Spinal cord (tissue), 10 donors: Measurements from ENCODE around the gene TRPM6. TPM values are rescaled to one million over a fixed set of nuclear protein-coding genes. Genes with fewer than 3 reads are reported as not detected.
"Not testable (repeated sequence)": the region's sequence is repeated elsewhere in the genome, so short reads cannot be mapped to it uniquely, and the experiment has no call there.

ENCODE experiments used
- DNase-seq, 6 donors: peaks; one replicate each; pipeline versions ENCODE4 v3.0.0 to v3.0.0-alpha.2; 2013 to 2015; ENCODE audit warnings: low spot score in 6 of 6, low read depth in 4 of 6
- H3K27ac ChIP-seq: one replicate; pipeline ENCODE4 v1.5.1; 2013; ENCODE audit warnings: low read depth, low read length, control low read depth
- H3K27me3 ChIP-seq: one replicate; pipeline ENCODE4 v1.6.1; 2013; ENCODE audit warnings: low read length; ENCODE audit not compliant: control insufficient read depth, insufficient read depth
- H3K36me3 ChIP-seq: one replicate; pipeline ENCODE4 v1.6.1; 2013; ENCODE audit warnings: low read length; ENCODE audit not compliant: control insufficient read depth, insufficient read depth
- H3K4me1 ChIP-seq: one replicate; pipeline ENCODE4 v1.6.1; 2013; ENCODE audit warnings: low read length; ENCODE audit not compliant: control insufficient read depth, insufficient read depth
- H3K4me3 ChIP-seq: one replicate; pipeline ENCODE4 v1.5.1; 2013; ENCODE audit warnings: low read depth, low read length, control low read depth
- H3K9me3 ChIP-seq: one replicate; pipeline ENCODE4 v1.6.1; 2013; ENCODE audit warnings: low read length; ENCODE audit not compliant: control insufficient read depth, insufficient read depth
- WGBS: methylation state at CpG from one replicate; pipeline ENCODE4 v1.1.5; 2013; ENCODE audit warnings: missing lambda C conversion rate; ENCODE audit not compliant: insufficient coverage; 5-methylcytosine and 5-hydroxymethylcytosine counted together
- long read RNA-seq, 4 donors: transcript quantifications; one replicate each; lab custom pipeline, GENCODE V29; 2026
- polyA plus RNA-seq, 2 donors: library from polyadenylated mRNA; unstranded; fragments of 120-200 nt; gene quantifications; one replicate each; pipeline ENCODE4 v1.2.1, GENCODE V29; 2013; ENCODE audit not compliant: insufficient read length in 2 of 2
- total RNA-seq, 2 donors: library from RNA; depleted of rRNA in 1 of 2; stranded (reverse); fragments of 120-200 nt in 1 of 2; fragments of >200 nt in 1 of 2; gene quantifications; one replicate each; pipeline versions ENCODE4 v1.2.3 to v1.2.4, GENCODE V29; 2013 to 2014
- donor health status: healthy.

TRPM6 gene
- total RNA-seq = 1 to 10 TPM; 1.9 to 2.2 TPM
- polyA plus RNA-seq = 1 to 10 TPM in 1 of 2 donors, under 1 TPM in 1; 0.76 to 1.0 TPM
- long read RNA-seq, donor 1 = 0 reads
- long read RNA-seq, donor 2 = 0 reads
- long read RNA-seq, donor 3 = 0 reads
- long read RNA-seq, donor 4 = 0 reads

- Histone ChIP-seq H3K9me3 (peaks cover 4% of the 10 kb centered on the region), H3K4me1 (peaks cover 5% of the 10 kb centered on the region), H3K27me3 (no peaks in the 10 kb centered on the region), H3K4me3 (peak within 1 kb of the TSS; percentile 53), H3K36me3 (no peaks in the 10 kb centered on the region), H3K27ac (no peak within 1 kb of the TSS)
- 2% methylated on average over 60 of the region's 64 CpGs for WGBS
- peak in 4 of 6 donors; percentile 21 to 86 (median 56) for DNase-seq
Observed at GRCh38 chr9:74887041-74887980, at the start of gene TRPM6. TSS of gene TRPM6 (minus strand) at chr9:74887921. CDS start at chr9:74887856, 65 bp downstream.

- 82% methylated on average over 2 of the region's 8 CpGs for WGBS
- Histone ChIP-seq H3K9me3 (peaks cover 2% of the 10 kb centered on the region), H3K4me3 (no peak overlapping the region), H3K4me1 (no peaks in the 10 kb centered on the region), H3K36me3 (no peaks in the 10 kb centered on the region), H3K27me3 (no peaks in the 10 kb centered on the region), H3K27ac (no peak overlapping the region)
- no peak for DNase-seq
Observed at GRCh38 chr9:74935008-74935407, 47.3 kb upstream of the TRPM6 start.

GRCh38 chr9:74921737-74922136 is 34.0 kb upstream of the TRPM6 start:
- no peaks in the 10 kb centered on the region for H3K4me1 ChIP-seq
- no CpG with 5 or more reads among the region's 1 CpG for WGBS

GRCh38 chr9:74920944-74921626 is 33.4 kb upstream of the TRPM6 start:
- Histone ChIP-seq H3K4me1 (no peaks in the 10 kb centered on the region), H3K9me3 (no peaks in the 10 kb centered on the region), H3K4me3 (no peak overlapping the region), H3K27ac (no peak overlapping the region), H3K27me3 (no peaks in the 10 kb centered on the region), H3K36me3 (no peaks in the 10 kb centered on the region)
- DNase-seq = no peak
- 100% methylated on average over 1 of the region's 3 CpGs for WGBS

More at GRCh38 chr9:74921737-74922136, 34.0 kb upstream of the TRPM6 start:
- H3K9me3 ChIP-seq = no peaks in the 10 kb centered on the region
- H3K36me3 ChIP-seq = no peaks in the 10 kb centered on the region
- DNase-seq = peak in 1 of 6 donors; percentile 1
- H3K27ac ChIP-seq = no peak overlapping the region
- no peak overlapping the region for H3K4me3 ChIP-seq
- H3K27me3 ChIP-seq = no peaks in the 10 kb centered on the region

GRCh38 chr9:74910036-74910435 is 22.3 kb upstream of the TRPM6 start:
- Histone ChIP-seq H3K9me3 (no peaks in the 10 kb centered on the region), H3K27ac (no peak overlapping the region), H3K27me3 (no peaks in the 10 kb centered on the region), H3K36me3 (no peaks in the 10 kb centered on the region), H3K4me3 (no peak overlapping the region), H3K4me1 (no peaks in the 10 kb centered on the region)
- 90% methylated on average over 2 of the region's 2 CpGs for WGBS
- DNase-seq = no peak

GRCh38 chr9:74908665-74909064 is 20.9 kb upstream of the TRPM6 start:
- Histone ChIP-seq H3K36me3 (no peaks in the 10 kb centered on the region), H3K27me3 (no peaks in the 10 kb centered on the region), H3K4me3 (no peak overlapping the region), H3K27ac (no peak overlapping the region), H3K4me1 (no peaks in the 10 kb centered on the region), H3K9me3 (no peaks in the 10 kb centered on the region)
- no CpG with 5 or more reads among the region's 4 CpGs for WGBS
- DNase-seq = no peak

GRCh38 chr9:74907085-74907484 is 19.4 kb upstream of the TRPM6 start:
- DNase-seq = no peak
- no peaks in the 10 kb centered on the region for H3K9me3 ChIP-seq
- H3K4me1 ChIP-seq = no peaks in the 10 kb centered on the region
- no peaks in the 10 kb centered on the region for H3K36me3 ChIP-seq
- no peak overlapping the region for H3K27ac ChIP-seq
- no peaks in the 10 kb centered on the region for H3K27me3 ChIP-seq
- WGBS = 97% methylated on average over 3 of the region's 3 CpGs
- no peak overlapping the region for H3K4me3 ChIP-seq

- Histone ChIP-seq H3K4me3 (no peak overlapping the region), H3K27me3 (no peaks in the 10 kb centered on the region), H3K9me3 (no peaks in the 10 kb centered on the region), H3K36me3 (no peaks in the 10 kb centered on the region), H3K27ac (no peak overlapping the region), H3K4me1 (no peaks in the 10 kb centered on the region)
- DNase-seq = no peak
Observed at GRCh38 chr9:74901001-74901400, 13.3 kb upstream of the TRPM6 start.

- not testable (repeated sequence) for H3K4me1 ChIP-seq, H3K27me3 ChIP-seq, H3K36me3 ChIP-seq, DNase-seq, H3K27ac ChIP-seq, H3K4me3 ChIP-seq, H3K9me3 ChIP-seq
- no CpG with 5 or more reads among the region's 3 CpGs for WGBS
Observed at GRCh38 chr9:74888449-74888848, 728 bp upstream of the TRPM6 start.
